ENCODE data around the gene PCDH9.

The PCDH9 gene

GRCh38 chr13:67175836-67176459 is 54.2 kb downstream of the PCDH9 start:
- H3K9me2 ChIP-seq (ENCODE audit: low read depth, low read length) = no peaks in the 10 kb centered on the region
- 0 out of 2 replicates have a peak, but pooled peaks cover 3% of the 10 kb centered on the region for H3K9me3 ChIP-seq (ENCODE audit: low read length)
- peaks cover 14% of the 10 kb centered on the region for H3K4me1 ChIP-seq (ENCODE audit: insufficient read depth, low read length, severe bottlenecking)
- H3K4me2 ChIP-seq (ENCODE audit: low read length) = no peak overlapping the region
- no peak overlapping the region for H3K9ac ChIP-seq (ENCODE audit: low read length)
- H3K27ac ChIP-seq (ENCODE audit: low read depth, low read length, poor library complexity, severe bottlenecking) = no peak overlapping the region
- H3K36me3 ChIP-seq (ENCODE audit: insufficient read depth, low read length) = no peaks in the 10 kb centered on the region
- H2AFZ ChIP-seq (ENCODE audit: low read length) = peak overlapping the region; percentile 82
- TF ChIP-seq CTCF (IDR thresholded peaks at IDR 0.05; ENCODE audit: low read length) (no peak), EZH2 (IDR thresholded peaks at IDR 0.05; ENCODE audit: borderline replicate concordance, low read length) (no peak)
- H4K20me1 ChIP-seq (ENCODE audit: insufficient read depth, low read length) = no peaks in the 10 kb centered on the region
- H3K27me3 ChIP-seq (ENCODE audit: insufficient read depth, low read length) = no peaks in the 10 kb centered on the region
- no peaks in the 10 kb centered on the region for H3K79me2 ChIP-seq (ENCODE audit: insufficient read depth, low read length)
- no peaks in the 10 kb centered on the region for H3F3A ChIP-seq (ENCODE audit: insufficient read depth, low read length)
- no peak overlapping the region for H3K4me3 ChIP-seq (ENCODE audit: low read depth, low read length, poor library complexity, severe bottlenecking)

GRCh38 chr13:67168384-67168783 is 61.8 kb downstream of the PCDH9 start:
- Histone ChIP-seq H3K4me2 (ENCODE audit: low read length) (no peak overlapping the region), H3K9ac (ENCODE audit: low read length) (no peak overlapping the region), H3K79me2 (ENCODE audit: insufficient read depth, low read length) (no peaks in the 10 kb centered on the region), H3K9me2 (ENCODE audit: low read depth, low read length) (no peaks in the 10 kb centered on the region), H3K9me3 (ENCODE audit: low read length) (0 out of 2 replicates have a peak, but pooled peaks cover 3% of the 10 kb centered on the region), H3K27me3 (ENCODE audit: insufficient read depth, low read length) (no peaks in the 10 kb centered on the region), H3K4me1 (ENCODE audit: insufficient read depth, low read length, severe bottlenecking) (peaks cover under 1% of the 10 kb centered on the region), H2AFZ (ENCODE audit: low read length) (no peak overlapping the region), H3K4me3 (ENCODE audit: low read depth, low read length, poor library complexity, severe bottlenecking) (no peak overlapping the region), H3F3A (ENCODE audit: insufficient read depth, low read length) (no peaks in the 10 kb centered on the region), H4K20me1 (ENCODE audit: insufficient read depth, low read length) (no peaks in the 10 kb centered on the region), H3K27ac (ENCODE audit: low read depth, low read length, poor library complexity, severe bottlenecking) (no peak overlapping the region), H3K36me3 (ENCODE audit: insufficient read depth, low read length) (no peaks in the 10 kb centered on the region)
- no peak for TF ChIP-seq EZH2 (IDR thresholded peaks at IDR 0.05; ENCODE audit: borderline replicate concordance, low read length)
- TF ChIP-seq CTCF (IDR thresholded peaks at IDR 0.05; ENCODE audit: low read length) = no peak

- Histone ChIP-seq H3K79me2 (ENCODE audit: insufficient read depth, low read length) (no peaks in the 10 kb centered on the region), H3K36me3 (ENCODE audit: insufficient read depth, low read length) (no peaks in the 10 kb centered on the region), H3K4me2 (ENCODE audit: low read length) (no peak overlapping the region), H3K27ac (ENCODE audit: low read depth, low read length, poor library complexity, severe bottlenecking) (no peak overlapping the region), H3K9me3 (ENCODE audit: low read length) (0 out of 2 replicates have a peak, but pooled peaks cover 3% of the 10 kb centered on the region), H4K20me1 (ENCODE audit: insufficient read depth, low read length) (no peaks in the 10 kb centered on the region), H2AFZ (ENCODE audit: low read length) (peak overlapping the region; percentile 50; the same call in 1 of the 2 replicates), H3K4me3 (ENCODE audit: low read depth, low read length, poor library complexity, severe bottlenecking) (no peak overlapping the region), H3K27me3 (ENCODE audit: insufficient read depth, low read length) (no peaks in the 10 kb centered on the region), H3K4me1 (ENCODE audit: insufficient read depth, low read length, severe bottlenecking) (peaks cover 10% of the 10 kb centered on the region), H3F3A (ENCODE audit: insufficient read depth, low read length) (no peaks in the 10 kb centered on the region), H3K9me2 (ENCODE audit: low read depth, low read length) (no peaks in the 10 kb centered on the region), H3K9ac (ENCODE audit: low read length) (no peak overlapping the region)
- no peak for TF ChIP-seq CTCF (IDR thresholded peaks at IDR 0.05; ENCODE audit: low read length)
- no peak for TF ChIP-seq EZH2 (IDR thresholded peaks at IDR 0.05; ENCODE audit: borderline replicate concordance, low read length)
These were observed 62.7 kb downstream of the PCDH9 start for GRCh38 chr13:67167420-67167819.

All from OCI-LY1 (cell line).